Measurements from ENCODE around the gene BIN1.

Gene BIN1

DNA sequence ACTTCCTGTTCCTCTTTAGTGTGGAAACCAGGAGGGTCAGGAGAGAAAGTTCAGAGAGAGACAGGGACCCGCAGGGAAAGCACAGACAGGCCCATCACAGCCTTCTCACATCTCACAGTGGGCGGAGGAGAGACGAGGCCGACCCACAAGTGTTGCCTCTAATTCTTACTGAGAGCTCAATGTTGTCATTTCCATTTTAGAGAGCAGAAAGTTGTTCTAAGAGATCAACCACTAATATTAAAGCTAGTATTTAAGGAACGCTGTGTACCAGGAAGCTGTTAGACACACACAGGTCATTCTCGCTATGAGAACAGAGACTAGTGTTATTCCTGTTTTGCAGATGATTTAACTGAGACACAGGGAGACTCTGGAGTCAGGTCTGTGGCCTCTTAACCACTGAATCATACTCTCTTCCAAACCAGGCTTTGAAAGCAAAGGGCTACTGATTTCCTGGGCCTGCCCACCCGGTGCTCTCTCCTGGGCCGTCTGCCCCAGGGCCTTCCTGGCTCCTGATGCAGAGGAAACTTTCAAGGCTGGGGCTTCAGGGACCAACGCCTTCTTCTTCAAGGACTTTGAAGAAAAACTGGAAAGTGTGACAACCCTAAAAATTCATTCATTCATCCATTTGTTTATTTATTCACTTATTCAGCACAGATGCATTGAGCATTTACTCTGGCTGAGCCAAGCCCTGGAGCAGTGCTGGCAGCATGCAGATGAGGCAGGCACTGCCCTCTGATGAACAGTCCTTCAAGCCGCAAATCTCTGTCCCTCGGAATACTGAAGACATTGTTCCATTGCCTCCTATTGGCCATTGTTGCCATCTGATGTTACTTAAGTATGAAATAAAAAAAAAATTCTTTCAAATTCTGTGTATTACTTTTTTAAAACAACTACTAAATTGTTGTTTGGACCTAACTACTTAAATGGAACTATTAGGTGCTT, 37.2 kb upstream of the BIN1 start:
- Histone ChIP-seq H3K9me3 (ENCODE audit: control insufficient read depth in 1 of 2, low read length in 2 of 2) (no peaks in the 10 kb centered on the region), H3K4me1 (ENCODE audit: control insufficient read depth in 1 of 2, insufficient read depth in 2 of 2, low read length in 2 of 2) (peaks cover 0 to 10% of the 10 kb centered on the region in 2 donors), H3K27ac (ENCODE audit: low read length) (no peak overlapping the region), H3K4me3 (ENCODE audit: low read depth in 1 of 2, low read length in 2 of 2) (no peak overlapping the region), H3K27me3 (ENCODE audit: low read depth, low read length) (no peaks in the 10 kb centered on the region), H3K36me3 (ENCODE audit: control insufficient read depth in 1 of 2, insufficient read depth in 2 of 2, low read length in 2 of 2) (no peaks in the 10 kb centered on the region)

DNA sequence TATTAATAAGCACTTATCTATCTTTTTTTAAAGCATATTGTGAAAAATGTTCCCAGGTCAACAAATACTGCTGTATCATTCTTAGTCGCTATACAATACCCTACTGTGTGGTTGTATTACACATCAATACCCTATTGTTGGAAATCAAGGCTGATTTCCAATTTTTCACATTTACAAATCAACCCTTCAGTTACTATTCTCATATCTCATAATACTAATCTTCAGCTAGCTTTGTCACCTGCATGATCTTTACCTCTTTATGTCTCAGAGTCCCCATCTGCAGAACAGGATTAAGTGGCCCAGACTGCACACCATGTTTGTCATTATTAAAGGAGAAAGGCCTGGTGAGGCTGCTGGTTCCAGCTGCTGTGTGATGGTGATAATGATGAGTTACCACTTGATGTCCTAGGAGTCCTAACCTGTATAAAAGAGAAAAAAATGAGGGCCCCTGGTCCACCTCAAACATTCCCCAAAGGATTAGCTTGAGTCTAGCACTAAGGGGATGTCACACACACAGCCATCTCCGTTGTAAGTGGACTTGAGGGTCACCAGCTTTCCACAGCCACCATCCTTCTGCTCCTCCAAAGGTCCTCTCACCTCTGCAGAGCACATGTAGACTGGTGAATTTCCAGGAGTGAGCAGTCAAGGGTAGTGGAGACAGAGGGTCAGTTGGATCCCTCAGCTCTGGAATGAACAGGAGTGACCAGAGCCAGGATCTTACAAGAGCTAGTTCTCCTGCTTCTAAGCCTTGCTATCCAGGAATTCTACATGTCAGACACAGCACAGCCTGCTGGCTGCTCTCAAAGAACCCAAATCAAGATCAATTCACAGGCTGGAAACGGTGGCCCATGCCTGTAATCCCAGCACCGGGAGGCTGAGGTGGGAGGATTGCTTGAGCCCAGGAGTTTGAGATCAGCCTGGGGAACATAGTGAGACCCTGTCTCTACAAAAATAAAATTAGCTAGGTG, 36.0 kb upstream of the BIN1 start:
- Histone ChIP-seq H3K4me3 (ENCODE audit: low read depth in 1 of 2, low read length in 2 of 2) (no peak overlapping the region), H3K36me3 (ENCODE audit: control insufficient read depth in 1 of 2, insufficient read depth in 2 of 2, low read length in 2 of 2) (no peaks in the 10 kb centered on the region), H3K27ac (ENCODE audit: low read length) (no peak overlapping the region), H3K9me3 (ENCODE audit: control insufficient read depth in 1 of 2, low read length in 2 of 2) (no peaks in the 10 kb centered on the region), H3K27me3 (ENCODE audit: low read depth, low read length) (no peaks in the 10 kb centered on the region), H3K4me1 (ENCODE audit: control insufficient read depth in 1 of 2, insufficient read depth in 2 of 2, low read length in 2 of 2) (peaks cover 0 to 10% of the 10 kb centered on the region in 2 donors)

DNA sequence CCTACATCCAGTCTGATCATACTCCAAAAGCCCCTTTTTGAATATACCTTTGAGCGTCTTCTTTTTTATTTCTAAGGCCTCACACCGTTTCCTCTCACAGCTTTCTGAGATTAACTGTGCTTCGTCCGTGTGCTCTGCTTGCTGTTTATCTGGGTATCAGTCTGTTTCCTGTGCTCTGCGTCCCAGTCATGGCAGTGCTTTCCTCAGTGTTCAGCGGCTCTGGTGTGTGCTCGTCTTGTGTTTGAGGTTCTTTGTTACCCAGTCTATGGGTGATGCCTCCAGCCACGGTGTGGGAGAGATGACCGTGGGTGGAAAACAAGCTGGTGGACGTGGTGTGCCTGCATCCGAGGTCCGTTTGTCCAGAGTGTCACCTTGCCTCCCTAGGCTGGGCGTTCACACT, 33.6 kb upstream of the BIN1 start:
- Histone ChIP-seq H3K36me3 (ENCODE audit: control insufficient read depth in 1 of 2, insufficient read depth in 2 of 2, low read length in 2 of 2) (no peaks in the 10 kb centered on the region), H3K4me3 (ENCODE audit: low read depth in 1 of 2, low read length in 2 of 2) (no peak overlapping the region), H3K27ac (ENCODE audit: low read length) (no peak overlapping the region), H3K27me3 (ENCODE audit: low read depth, low read length) (no peaks in the 10 kb centered on the region), H3K9me3 (ENCODE audit: control insufficient read depth in 1 of 2, low read length in 2 of 2) (no peaks in the 10 kb centered on the region), H3K4me1 (ENCODE audit: control insufficient read depth in 1 of 2, insufficient read depth in 2 of 2, low read length in 2 of 2) (peaks cover 0 to 7% of the 10 kb centered on the region in 2 donors)

DNA sequence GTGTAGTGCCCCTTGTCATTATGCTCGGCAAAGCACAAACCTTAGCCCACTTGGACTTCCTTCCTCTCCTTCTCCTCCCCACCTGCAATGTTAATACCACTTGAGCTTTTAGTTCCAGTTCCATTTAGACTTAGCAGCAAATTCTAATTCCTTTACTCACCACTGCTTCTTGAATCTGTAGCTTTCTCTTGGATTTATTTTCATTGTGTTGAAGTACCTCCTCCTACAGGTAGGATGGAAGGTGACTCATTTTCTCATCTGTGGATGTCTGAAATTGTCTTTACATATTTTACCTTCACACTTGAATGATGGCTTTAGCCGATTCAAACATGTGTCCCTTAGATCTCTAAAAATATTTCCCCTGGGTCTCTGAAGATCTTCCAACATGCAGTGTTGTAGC, 32.8 kb upstream of the BIN1 start:
- Histone ChIP-seq H3K9me3 (ENCODE audit: control insufficient read depth in 1 of 2, low read length in 2 of 2) (no peaks in the 10 kb centered on the region), H3K36me3 (ENCODE audit: control insufficient read depth in 1 of 2, insufficient read depth in 2 of 2, low read length in 2 of 2) (no peaks in the 10 kb centered on the region), H3K27ac (ENCODE audit: low read length) (no peak overlapping the region), H3K4me3 (ENCODE audit: low read depth in 1 of 2, low read length in 2 of 2) (no peak overlapping the region), H3K4me1 (ENCODE audit: control insufficient read depth in 1 of 2, insufficient read depth in 2 of 2, low read length in 2 of 2) (peaks cover 0 to 3% of the 10 kb centered on the region in 2 donors), H3K27me3 (ENCODE audit: low read depth, low read length) (no peaks in the 10 kb centered on the region)

DNA sequence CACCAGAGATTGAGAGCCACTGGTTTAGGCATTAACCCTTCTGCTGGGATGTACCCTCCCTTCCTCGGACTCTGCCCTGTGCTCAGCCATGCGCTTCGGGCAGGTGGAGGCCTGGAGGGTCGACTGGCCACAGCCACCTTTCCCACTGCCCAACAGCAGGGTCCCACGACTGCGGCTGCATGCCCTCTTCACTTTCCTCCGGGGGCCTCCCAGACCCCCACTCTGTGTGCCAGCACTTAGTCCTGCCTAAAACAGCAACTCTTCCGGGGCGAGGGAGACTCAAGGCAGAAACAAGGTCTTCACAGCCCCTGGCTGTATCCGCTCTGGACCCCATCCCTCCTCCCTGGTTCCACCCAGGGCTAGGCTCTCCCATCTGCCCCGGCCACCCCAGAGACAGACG, 31.3 kb upstream of the BIN1 start:
- no peak overlapping the region for H3K27ac ChIP-seq (ENCODE audit: low read length)
- no peaks in the 10 kb centered on the region for H3K36me3 ChIP-seq (ENCODE audit: control insufficient read depth in 1 of 2, insufficient read depth in 2 of 2, low read length in 2 of 2)
- H3K9me3 ChIP-seq (ENCODE audit: control insufficient read depth in 1 of 2, low read length in 2 of 2) = no peaks in the 10 kb centered on the region
- no peaks in the 10 kb centered on the region for H3K4me1 ChIP-seq (ENCODE audit: control insufficient read depth in 1 of 2, insufficient read depth in 2 of 2, low read length in 2 of 2)
- no peak overlapping the region for H3K4me3 ChIP-seq (ENCODE audit: low read depth in 1 of 2, low read length in 2 of 2)
- no peaks in the 10 kb centered on the region for H3K27me3 ChIP-seq (ENCODE audit: low read depth, low read length)

DNA sequence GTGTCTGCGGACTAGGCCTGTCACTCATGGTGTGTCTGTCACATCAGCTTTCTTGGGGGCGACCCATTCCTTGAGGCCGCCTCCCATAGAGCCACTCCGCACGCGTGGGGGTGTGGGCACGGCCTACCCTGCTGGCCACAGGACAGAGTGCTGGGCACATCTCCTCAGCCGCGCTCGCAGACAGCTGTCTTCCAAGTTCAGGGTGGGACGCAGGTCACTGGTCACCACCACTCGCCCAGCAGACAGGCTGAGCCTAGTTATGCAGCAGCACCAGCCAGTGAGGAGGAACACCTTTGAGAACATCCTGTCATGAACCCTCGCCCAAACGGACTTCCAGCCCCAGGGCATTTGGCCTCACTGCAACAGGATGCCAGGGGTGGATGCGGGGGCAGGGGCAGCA, 30.8 kb upstream of the BIN1 start:
- no peaks in the 10 kb centered on the region for H3K4me1 ChIP-seq (ENCODE audit: control insufficient read depth in 1 of 2, insufficient read depth in 2 of 2, low read length in 2 of 2)
- no peaks in the 10 kb centered on the region for H3K9me3 ChIP-seq (ENCODE audit: control insufficient read depth in 1 of 2, low read length in 2 of 2)
- H3K27ac ChIP-seq (ENCODE audit: low read length) = no peak overlapping the region
- no peaks in the 10 kb centered on the region for H3K36me3 ChIP-seq (ENCODE audit: control insufficient read depth in 1 of 2, insufficient read depth in 2 of 2, low read length in 2 of 2)
- no peak overlapping the region for H3K4me3 ChIP-seq (ENCODE audit: low read depth in 1 of 2, low read length in 2 of 2)
- H3K27me3 ChIP-seq (ENCODE audit: low read depth, low read length) = no peaks in the 10 kb centered on the region

DNA sequence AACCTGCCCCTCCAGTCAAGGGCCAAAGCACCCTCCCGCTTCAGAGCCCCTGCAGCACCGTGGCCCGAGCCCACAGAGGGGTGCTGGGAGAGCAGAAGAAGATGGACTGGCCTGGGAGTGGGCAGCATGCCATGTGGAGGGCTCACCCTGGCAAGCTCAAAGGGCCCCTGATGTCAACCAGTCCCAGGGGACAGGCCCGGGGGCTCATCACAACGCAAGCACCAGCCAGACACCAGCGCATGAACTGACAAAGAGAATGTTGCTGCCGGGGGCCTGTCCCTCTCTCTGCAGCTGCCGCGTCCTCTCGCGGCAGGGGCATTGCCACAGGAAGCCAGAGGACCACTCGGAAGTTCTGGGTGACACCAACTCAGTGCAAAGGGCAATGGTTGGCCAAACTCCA, 30.3 kb upstream of the BIN1 start:
- Histone ChIP-seq H3K27me3 (ENCODE audit: low read depth, low read length) (no peaks in the 10 kb centered on the region), H3K9me3 (ENCODE audit: control insufficient read depth in 1 of 2, low read length in 2 of 2) (no peaks in the 10 kb centered on the region), H3K4me3 (ENCODE audit: low read depth in 1 of 2, low read length in 2 of 2) (no peak overlapping the region), H3K36me3 (ENCODE audit: control insufficient read depth in 1 of 2, insufficient read depth in 2 of 2, low read length in 2 of 2) (no peaks in the 10 kb centered on the region), H3K4me1 (ENCODE audit: control insufficient read depth in 1 of 2, insufficient read depth in 2 of 2, low read length in 2 of 2) (no peaks in the 10 kb centered on the region), H3K27ac (ENCODE audit: low read length) (no peak overlapping the region)

DNA sequence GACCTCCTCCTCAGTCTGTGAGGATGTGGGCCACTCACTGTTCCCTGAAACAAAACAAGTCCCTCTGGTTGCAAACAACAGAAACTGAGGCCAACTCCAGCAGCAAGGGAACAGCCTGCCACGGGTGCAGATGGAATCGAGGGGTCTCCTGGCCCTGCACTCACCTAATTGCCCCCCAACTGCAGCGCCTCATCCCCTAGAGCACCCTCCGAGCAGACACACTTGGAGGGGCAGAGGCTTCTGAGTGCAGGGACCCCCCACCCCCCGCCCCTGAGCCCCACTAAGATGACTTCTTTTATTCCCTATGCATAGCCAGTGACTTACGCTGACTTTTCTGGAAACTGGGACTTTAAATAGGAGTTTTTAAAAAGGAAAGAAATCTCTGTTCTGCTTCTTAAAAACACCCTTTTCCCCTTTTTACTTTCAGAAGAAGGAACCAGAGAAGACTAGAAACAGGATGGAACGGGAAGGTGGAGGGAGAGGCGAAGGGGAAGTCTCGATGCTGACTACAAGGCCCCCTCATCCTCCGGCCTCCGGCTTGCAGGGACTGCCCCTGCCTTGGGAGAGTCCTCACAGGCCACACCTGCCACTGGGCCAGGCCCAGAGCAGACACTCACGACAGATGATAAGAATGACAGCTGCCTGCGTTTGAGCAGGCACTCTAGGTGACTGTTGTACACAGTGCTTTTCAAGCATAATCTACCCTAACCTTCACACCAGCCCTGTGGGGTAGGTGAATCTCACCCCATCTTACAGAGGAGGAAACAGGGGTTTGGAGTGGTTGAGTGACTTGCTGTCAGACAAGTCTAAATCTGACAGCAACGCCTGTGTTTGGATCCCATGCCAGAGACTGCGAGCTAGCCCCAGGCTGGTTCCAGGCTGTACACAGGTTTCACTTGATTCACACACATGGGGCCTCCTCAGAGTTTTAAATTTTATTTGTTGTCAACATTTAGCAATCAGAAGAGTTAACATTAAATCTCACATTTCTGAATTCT, 28.2 kb upstream of the BIN1 start:
- no peak overlapping the region for H3K4me3 ChIP-seq (ENCODE audit: low read depth in 1 of 2, low read length in 2 of 2)
- no peaks in the 10 kb centered on the region for H3K36me3 ChIP-seq (ENCODE audit: control insufficient read depth in 1 of 2, insufficient read depth in 2 of 2, low read length in 2 of 2)
- no peaks in the 10 kb centered on the region for H3K27me3 ChIP-seq (ENCODE audit: low read depth, low read length)
- no peaks in the 10 kb centered on the region for H3K4me1 ChIP-seq (ENCODE audit: control insufficient read depth in 1 of 2, insufficient read depth in 2 of 2, low read length in 2 of 2)
- H3K9me3 ChIP-seq (ENCODE audit: control insufficient read depth in 1 of 2, low read length in 2 of 2) = no peaks in the 10 kb centered on the region
- no peak overlapping the region for H3K27ac ChIP-seq (ENCODE audit: low read length)

DNA sequence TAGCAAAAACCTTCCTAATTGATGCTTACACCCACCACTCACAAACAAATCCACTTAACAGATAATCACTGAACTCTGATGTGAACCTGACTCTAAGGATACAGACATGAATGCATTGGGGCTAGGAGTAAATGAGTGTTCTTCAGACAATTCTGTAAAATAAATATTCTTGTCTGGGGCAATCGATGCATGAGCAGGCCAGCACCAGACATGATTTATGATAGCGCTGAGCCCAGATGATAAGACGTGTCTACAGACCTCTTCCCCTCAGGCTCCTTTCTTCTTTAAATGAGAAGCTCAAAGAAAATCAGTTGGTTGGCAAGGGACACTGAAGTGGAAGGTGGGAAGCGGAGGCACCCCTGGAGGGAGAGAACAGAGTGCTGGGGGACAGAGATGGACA, 27.3 kb upstream of the BIN1 start:
- Histone ChIP-seq H3K4me1 (ENCODE audit: control insufficient read depth in 1 of 2, insufficient read depth in 2 of 2, low read length in 2 of 2) (no peaks in the 10 kb centered on the region), H3K4me3 (ENCODE audit: low read depth in 1 of 2, low read length in 2 of 2) (no peak overlapping the region), H3K27me3 (ENCODE audit: low read depth, low read length) (no peaks in the 10 kb centered on the region), H3K36me3 (ENCODE audit: control insufficient read depth in 1 of 2, insufficient read depth in 2 of 2, low read length in 2 of 2) (no peaks in the 10 kb centered on the region), H3K9me3 (ENCODE audit: control insufficient read depth in 1 of 2, low read length in 2 of 2) (no peaks in the 10 kb centered on the region), H3K27ac (ENCODE audit: low read length) (no peak overlapping the region)

DNA sequence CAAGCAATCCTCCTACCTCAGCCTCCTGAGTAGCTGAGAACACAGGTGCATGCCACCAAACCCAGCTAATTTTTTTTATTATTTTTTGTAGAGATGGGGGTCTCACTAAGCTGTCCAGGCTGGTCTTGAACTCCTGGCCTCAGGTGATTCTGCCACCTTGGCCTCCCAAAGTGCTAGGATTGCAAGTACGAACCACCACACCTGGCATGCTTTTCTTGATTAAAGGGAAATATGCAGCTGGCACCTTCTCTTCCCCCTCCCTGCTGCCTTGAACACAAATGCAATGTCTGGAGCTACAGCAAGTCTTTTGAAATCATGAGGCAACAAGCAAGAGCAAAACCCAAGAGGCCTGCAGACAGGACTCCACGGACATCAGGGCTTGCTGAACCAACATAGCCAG, 26.8 kb upstream of the BIN1 start:
- Histone ChIP-seq H3K4me3 (ENCODE audit: low read depth in 1 of 2, low read length in 2 of 2) (no peak overlapping the region), H3K36me3 (ENCODE audit: control insufficient read depth in 1 of 2, insufficient read depth in 2 of 2, low read length in 2 of 2) (no peaks in the 10 kb centered on the region), H3K27ac (ENCODE audit: low read length) (no peak overlapping the region), H3K9me3 (ENCODE audit: control insufficient read depth in 1 of 2, low read length in 2 of 2) (no peaks in the 10 kb centered on the region), H3K27me3 (ENCODE audit: low read depth, low read length) (no peaks in the 10 kb centered on the region), H3K4me1 (ENCODE audit: control insufficient read depth in 1 of 2, insufficient read depth in 2 of 2, low read length in 2 of 2) (no peaks in the 10 kb centered on the region)
